SU-DHL-6 (cell line): ENCODE measurements around the gene WAC.

Experiments used
- H2AFZ ChIP-seq: fragments of 200-600 bp; sonication (generic); 2 replicates; pipeline ENCODE4 v1.6.1; 2014; ENCODE audit warnings: low read depth, mild to moderate bottlenecking, moderate library complexity, mixed read lengths, antibody characterized with exemption, low read length; ENCODE audit not compliant: severe bottlenecking
- H3F3A ChIP-seq: fragments of 200-600 bp; shearing (Covaris generic); 2 replicates; pipeline ENCODE4 v1.6.0; 2016; ENCODE audit warnings: antibody characterized with exemption, mild to moderate bottlenecking; ENCODE audit not compliant: insufficient read depth
- H3K27ac ChIP-seq: fragments of 200-600 bp; sonication (generic); 2 replicates; pipeline ENCODE4 v1.5.1; 2016; ENCODE audit warnings: low read depth, mild to moderate bottlenecking, low read length, moderate library complexity, mixed read lengths
- H3K27me3 ChIP-seq: fragments of 200-600 bp; sonication (generic), shearing (Covaris generic); 2 replicates; pipeline ENCODE4 v1.6.0; 2014; ENCODE audit warnings: mild to moderate bottlenecking, low read length
- H3K36me3 ChIP-seq: fragments of 200-600 bp; sonication (generic); 2 replicates; pipeline ENCODE4 v1.6.1; 2014; ENCODE audit warnings: mild to moderate bottlenecking, low read length, mixed read lengths
- H3K4me2 ChIP-seq: fragments of 300-600, 200-600 bp; shearing (Covaris generic), sonication (generic); 2 replicates; pipeline ENCODE4 v1.6.0; 2014; ENCODE audit warnings: low read length, low read depth, mild to moderate bottlenecking; ENCODE audit not compliant: poor library complexity, severe bottlenecking
- H3K4me3 ChIP-seq: fragments of 200-600 bp; sonication (generic); 2 replicates; pipeline ENCODE4 v1.5.1; 2014; ENCODE audit warnings: antibody characterized with exemption, low read length, mild to moderate bottlenecking, mixed read lengths; ENCODE audit not compliant: insufficient read depth, poor library complexity, severe bottlenecking
- H3K79me2 ChIP-seq: fragments of 200-600 bp; sonication (generic); 2 replicates; pipeline ENCODE4 v1.6.1; 2014; ENCODE audit warnings: mild to moderate bottlenecking, low read length, moderate library complexity; ENCODE audit not compliant: insufficient read depth
- H3K9ac ChIP-seq: fragments of 200-600 bp; sonication (generic); 2 replicates; pipeline ENCODE4 v1.7.0; 2014; ENCODE audit warnings: mild to moderate bottlenecking, low read length
- H3K9me2 ChIP-seq: fragments of 200-600 bp; sonication (generic); replicated peaks from 2 replicates; pipeline ENCODE4 v1.6.1; 2014; ENCODE audit warnings: low read length; ENCODE audit not compliant: insufficient read depth
- H3K9me3 ChIP-seq: fragments of 200-600 bp; sonication (generic); 2 replicates; pipeline ENCODE4 v1.6.1; 2014; ENCODE audit warnings: low read length, mixed read lengths; ENCODE audit not compliant: insufficient read depth
- H4K20me1 ChIP-seq: fragments of 200-600 bp; sonication (generic); 2 replicates; pipeline ENCODE4 v1.6.1; 2014; ENCODE audit warnings: low read depth, mild to moderate bottlenecking, antibody characterized with exemption, low read length, moderate library complexity, mixed read lengths
- CTCF ChIP-seq: fragments of 200-600 bp; sonication (generic); IDR thresholded peaks from one replicate; pipeline ENCODE4 v1.5.1; 2017; ENCODE audit warnings: antibody characterized with exemption, mild to moderate bottlenecking, low read length, moderate library complexity; ENCODE audit not compliant: insufficient read depth, poor library complexity, severe bottlenecking
- EZH2phosphoT487 ChIP-seq: fragments of 200-600 bp; sonication (generic), shearing (Covaris generic); conservative IDR thresholded peaks from 2 replicates; pipeline ENCODE4 v1.6.1; 2018; ENCODE audit warnings: mild to moderate bottlenecking, antibody characterized with exemption, low read length, moderate library complexity, mixed read lengths

Gene WAC

DNA sequence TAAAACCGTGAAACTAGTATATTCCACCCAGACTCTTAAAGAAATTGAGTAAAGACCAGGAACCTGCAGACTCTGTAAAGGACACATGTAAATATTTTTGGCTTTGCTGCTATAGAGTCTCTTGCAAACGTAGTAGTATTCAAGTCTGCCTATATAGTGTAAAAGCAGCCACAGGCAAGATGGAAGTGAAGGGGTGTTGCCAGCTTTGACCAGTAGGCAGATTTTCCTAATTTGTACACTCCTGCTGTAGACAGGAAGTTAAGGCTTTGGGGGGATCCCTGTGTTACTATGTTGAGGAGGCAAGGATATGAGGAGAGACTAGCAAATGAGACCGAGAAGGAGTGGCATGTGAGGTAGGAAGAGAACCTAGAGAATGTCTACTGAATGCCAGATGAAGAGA lies 27.7 kb downstream of the WAC start:
- peaks cover 93% of the 10 kb centered on the region for H4K20me1 ChIP-seq
- no peak overlapping the region for H3K27ac ChIP-seq
- peaks cover 60% of the 10 kb centered on the region for H3K36me3 ChIP-seq
- H3F3A ChIP-seq = peaks cover 13% of the 10 kb centered on the region
- H2AFZ ChIP-seq = no peak overlapping the region
- no peak for TF ChIP-seq EZH2phosphoT487
- TF ChIP-seq CTCF = no peak
- no peaks in the 10 kb centered on the region for H3K9me2 ChIP-seq
- H3K4me2 ChIP-seq = no peak overlapping the region
- H3K4me3 ChIP-seq = no peak overlapping the region
- no peaks in the 10 kb centered on the region for H3K9me3 ChIP-seq
- H3K79me2 ChIP-seq = peaks cover 99% of the 10 kb centered on the region
- no peaks in the 10 kb centered on the region for H3K27me3 ChIP-seq
- H3K9ac ChIP-seq = no peak overlapping the region

DNA sequence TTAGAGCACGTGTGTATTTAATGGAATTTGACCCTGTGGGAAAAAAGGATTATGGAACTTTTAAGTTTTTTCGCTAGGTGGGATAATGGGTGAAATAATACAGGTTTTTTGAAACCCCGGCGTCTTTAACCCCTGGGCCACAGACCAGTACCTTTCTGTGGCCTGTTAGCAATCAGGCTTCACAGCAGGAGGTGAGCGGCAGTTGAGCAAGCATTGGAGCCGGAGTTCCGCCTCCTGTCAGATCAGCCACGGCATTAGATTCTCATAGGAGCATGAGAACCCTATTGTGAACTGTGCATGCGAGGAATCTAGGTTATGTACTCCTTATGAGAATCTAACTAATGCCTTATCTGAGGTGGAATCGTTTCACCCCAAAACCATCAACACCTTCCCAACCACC lies 28.6 kb downstream of the WAC start:
- Histone ChIP-seq H3K4me2 (no peak overlapping the region), H3K79me2 (peaks cover 99% of the 10 kb centered on the region), H3K4me3 (no peak overlapping the region), H3K9me2 (no peaks in the 10 kb centered on the region), H3K9me3 (no peaks in the 10 kb centered on the region), H4K20me1 (peaks cover 92% of the 10 kb centered on the region), H3K27me3 (no peaks in the 10 kb centered on the region), H3K27ac (no peak overlapping the region), H3K36me3 (peaks cover 58% of the 10 kb centered on the region), H3K9ac (no peak overlapping the region), H3F3A (peaks cover 19% of the 10 kb centered on the region), H2AFZ (no peak overlapping the region)
- no peak for TF ChIP-seq CTCF
- TF ChIP-seq EZH2phosphoT487 = no peak

DNA sequence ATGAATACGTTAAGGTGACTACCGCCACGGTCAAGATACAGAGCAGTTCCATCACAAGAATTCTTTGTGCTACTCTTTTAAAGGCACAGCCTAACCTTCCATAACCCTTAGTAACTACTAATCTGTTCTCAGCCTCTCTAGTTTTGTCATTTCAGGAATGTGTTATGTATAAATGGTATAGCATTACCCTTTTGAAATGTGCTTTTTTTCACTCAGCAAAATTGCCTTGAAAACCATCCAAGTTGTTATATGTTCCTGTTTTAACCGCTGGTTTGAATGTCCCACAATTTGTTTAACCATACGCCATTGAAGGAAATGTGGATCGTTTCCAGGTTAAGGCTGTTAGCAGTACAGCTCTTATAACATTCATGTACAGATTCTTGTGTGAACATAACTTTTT lies 32.0 kb downstream of the WAC start:
- Histone ChIP-seq H3K4me3 (no peak overlapping the region), H3K79me2 (peaks cover 99% of the 10 kb centered on the region), H3K4me2 (no peak overlapping the region), H3K27me3 (no peaks in the 10 kb centered on the region), H3F3A (peaks cover 20% of the 10 kb centered on the region), H2AFZ (no peak overlapping the region), H3K27ac (no peak overlapping the region), H3K9me2 (no peaks in the 10 kb centered on the region), H3K9ac (no peak overlapping the region), H4K20me1 (peaks cover 90% of the 10 kb centered on the region), H3K36me3 (peaks cover 53% of the 10 kb centered on the region), H3K9me3 (no peaks in the 10 kb centered on the region)
- TF ChIP-seq EZH2phosphoT487 (no peak), CTCF (no peak)
